T-cell (primary cell): ENCODE results near the gene SYNM. TPM values are rescaled to one million over a fixed set of nuclear protein-coding genes. Genes with fewer than 3 reads are reported as not detected.

Source experiments
- ATAC-seq, 4 experiments: fragments of 200-7000 bp in 3 of 4; fragments of 150-1000 bp in 1 of 4; cut with Tn5 transposase; replicated peaks in 1 of 4; 1 replicate in 3 of 4; 2 replicates in 1 of 4; pipeline ENCODE4 v1.10.0; 2021; ENCODE audit warnings: moderate library complexity in 3 of 4, mild to moderate bottlenecking in 2 of 4, moderate number of reproducible peaks in 1 of 4
- CTCF ChIA-PET, 2 donors: fragments of 300-600 bp; sonication (Branson Sonifier 250); formaldehyde crosslinking; loops; one replicate each; lab custom pipeline; 2022; ENCODE audit warnings: antibody characterized with exemption in 2 of 2; lab: Charles Lee
- POLR2A ChIA-PET, 2 donors: fragments of 300-600 bp; sonication (Branson Sonifier 250); formaldehyde crosslinking; loops; one replicate each; lab custom pipeline; 2022; ENCODE audit warnings: antibody characterized with exemption in 2 of 2; lab: Charles Lee
- DNase-seq, 35 experiments: peaks; one replicate each; pipeline versions ENCODE4 v3.0.0 to v3.0.0-alpha.2; 2013 to 2023
- H3K27ac ChIP-seq: one replicate; pipeline ENCODE4 v1.5.1; 2013; ENCODE audit warnings: low read length
- H3K27me3 ChIP-seq, 2 experiments: replicated peaks in 1 of 2; 1 replicate in 1 of 2; 2 replicates in 1 of 2; pipeline versions ENCODE4 v1.6.1 to v1.7.0; 2013; ENCODE audit warnings: low read length in 1 of 2, mixed read lengths in 1 of 2; ENCODE audit not compliant: control insufficient read depth in 2 of 2, insufficient read depth in 2 of 2; ENCODE audit errors: extremely low read depth in 1 of 2
- H3K36me3 ChIP-seq, 2 donors: 1 replicate in 1 of 2; 2 replicates in 1 of 2; pipeline versions ENCODE4 v1.6.1 to v1.7.0; 2013; ENCODE audit warnings: low read length in 1 of 2; ENCODE audit not compliant: control insufficient read depth in 2 of 2, insufficient read depth in 1 of 2; ENCODE audit errors: extremely low read depth in 1 of 2
- H3K4me1 ChIP-seq, 2 experiments: 1 replicate in 1 of 2; 2 replicates in 1 of 2; pipeline versions ENCODE4 v1.6.1 to v1.7.0; 2013; ENCODE audit warnings: low read length in 2 of 2, mixed read lengths in 1 of 2; ENCODE audit not compliant: insufficient read depth in 2 of 2, control insufficient read depth in 1 of 2; ENCODE audit errors: extremely low read depth in 1 of 2
- H3K4me3 ChIP-seq, 2 donors: 1 replicate in 1 of 2; 2 replicates in 1 of 2; pipeline versions ENCODE4 v1.5.1 to v1.7.0; 2013; ENCODE audit warnings: mild to moderate bottlenecking in 2 of 2, low read length in 1 of 2, moderate library complexity in 1 of 2; ENCODE audit not compliant: control insufficient read depth in 1 of 2; ENCODE audit errors: extremely low read depth in 1 of 2
- H3K9me3 ChIP-seq: 2 replicates; pipeline ENCODE4 v1.7.0; 2013
- H3K27ac Mint-ChIP-seq, 2 donors: one replicate each; pipeline ENCODE4 v1.8.0; 2020 to 2021; ENCODE audit warnings: mild to moderate bottlenecking in 2 of 2, mixed read lengths in 2 of 2
- H3K27me3 Mint-ChIP-seq, 2 donors: one replicate each; pipeline ENCODE4 v1.8.0; 2021 to 2022; ENCODE audit warnings: mixed read lengths in 2 of 2
- H3K36me3 Mint-ChIP-seq: one replicate; pipeline ENCODE4 v1.8.0; 2021; ENCODE audit warnings: mixed read lengths
- H3K4me1 Mint-ChIP-seq, 3 donors: one replicate each; pipeline ENCODE4 v1.8.0; 2020 to 2022; ENCODE audit warnings: mixed read lengths in 3 of 3, mild to moderate bottlenecking in 1 of 3
- H3K4me3 Mint-ChIP-seq, 3 donors: one replicate each; pipeline ENCODE4 v1.8.0; 2020 to 2022; ENCODE audit warnings: mild to moderate bottlenecking in 3 of 3, mixed read lengths in 3 of 3, moderate library complexity in 3 of 3
- H3K9me3 Mint-ChIP-seq, 3 donors: one replicate each; pipeline ENCODE4 v1.8.0; 2020 to 2022; ENCODE audit warnings: mixed read lengths in 3 of 3
- WGBS: methylation state at CpG from one replicate; pipeline ENCODE4 v1.1.5; 2013; ENCODE audit warnings: missing lambda C conversion rate; ENCODE audit not compliant: insufficient coverage; 5-methylcytosine and 5-hydroxymethylcytosine counted together
- total RNA-seq, 35 experiments: library from RNA in 6 of 35; stranded (reverse) in 6 of 35; fragments of 120-200 nt in 1 of 35; gene quantifications; one replicate each; pipeline versions ENCODE4 v1.2.1 to v1.2.4 and lab custom pipeline; 2013 to 2026

SYNM gene
- total RNA-seq, 5 donors from 2014 or later (not counting 1 experiment from before 2014, with no cell fraction given): 3.7 to 7.3 (median 4.2) TPM

DNA sequence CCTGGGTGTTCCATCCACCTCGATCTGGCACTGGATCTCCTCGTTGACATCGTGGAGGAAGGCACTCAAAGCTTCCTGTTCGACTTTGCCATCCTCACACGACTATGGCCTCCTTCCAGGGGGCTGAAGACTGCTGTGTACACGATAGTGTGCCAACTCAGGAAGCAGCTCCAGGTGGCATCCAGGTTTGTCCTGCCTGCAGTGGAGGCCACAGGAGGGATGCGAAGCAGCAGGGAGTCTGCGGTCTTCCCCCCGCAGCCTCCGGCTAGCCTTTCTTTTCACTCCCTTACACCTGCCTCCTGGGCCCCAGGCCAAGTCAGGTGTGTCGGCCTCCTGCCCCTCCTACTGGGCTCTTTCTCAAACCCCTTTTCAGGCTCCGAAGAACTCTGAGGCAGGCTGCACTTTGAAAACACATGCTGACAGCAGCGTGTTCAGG, 32.2 kb downstream of the SYNM start:
- no peaks in the 10 kb centered on the region for H3K9me3 ChIP-seq
- no peaks in the 10 kb centered on the region for H3K4me1 ChIP-seq
- ATAC-seq: no peak
- Mint-ChIP-seq H3K9me3 (no peaks in the 10 kb centered on the region), H3K4me3 (no peak overlapping the region), H3K4me1 (no peaks in the 10 kb centered on the region), H3K36me3 (no peaks in the 10 kb centered on the region), H3K27ac (no peak overlapping the region), H3K27me3 (no peaks in the 10 kb centered on the region)
- peaks cover 0 to 2% of the 10 kb centered on the region in 2 experiments for H3K27me3 ChIP-seq
- no peak for DNase-seq
- no peak overlapping the region for H3K4me3 ChIP-seq
- ChIA-PET POLR2A (no interaction called here), CTCF (no interaction called here)
- WGBS: 87% methylated on average over 12 of the region's 13 CpGs
- H3K36me3 ChIP-seq: no peaks in the 10 kb centered on the region
- H3K27ac ChIP-seq: no peak overlapping the region

- Histone ChIP-seq H3K27ac (no peak overlapping the region), H3K4me3 (no peak overlapping the region), H3K4me1 (no peaks in the 10 kb centered on the region), H3K9me3 (no peaks in the 10 kb centered on the region), H3K36me3 (no peaks in the 10 kb centered on the region), H3K27me3 (peaks cover 0 to 2% of the 10 kb centered on the region in 2 experiments)
- CTCF ChIA-PET: no interaction called here
- DNase-seq: no peak
- POLR2A ChIA-PET: no interaction called here
- H3K4me3 Mint-ChIP-seq: no peak overlapping the region
- 71% methylated on average over 1 of the region's 5 CpGs for WGBS
- H3K27ac Mint-ChIP-seq: no peak overlapping the region
- no peaks in the 10 kb centered on the region for H3K9me3 Mint-ChIP-seq
- H3K27me3 Mint-ChIP-seq: no peaks in the 10 kb centered on the region
- no peaks in the 10 kb centered on the region for H3K4me1 Mint-ChIP-seq
- H3K36me3 Mint-ChIP-seq: no peaks in the 10 kb centered on the region
- no peak for ATAC-seq
These were observed 33.0 kb downstream of the SYNM start for GRCh38 chr15:99137877-99138276.

- peaks cover 0 to 2% of the 10 kb centered on the region in 2 experiments for H3K27me3 ChIP-seq
- H3K27ac Mint-ChIP-seq: no peak overlapping the region
- CTCF ChIA-PET: no interaction called here
- 94% methylated on average over 11 of the region's 15 CpGs for whole genome bisulfite sequencing
- no peaks in the 10 kb centered on the region for H3K36me3 ChIP-seq
- no peaks in the 10 kb centered on the region for H3K9me3 ChIP-seq
- DNase-seq: no peak
- POLR2A ChIA-PET: no interaction called here
- H3K4me1 Mint-ChIP-seq: no peaks in the 10 kb centered on the region
- no peaks in the 10 kb centered on the region for H3K36me3 Mint-ChIP-seq
- no peak overlapping the region for H3K4me3 Mint-ChIP-seq
- no peak overlapping the region for H3K27ac ChIP-seq
- ATAC-seq: no peak
- H3K27me3 Mint-ChIP-seq: no peaks in the 10 kb centered on the region
- no peaks in the 10 kb centered on the region for H3K4me1 ChIP-seq
- no peak overlapping the region for H3K4me3 ChIP-seq
- H3K9me3 Mint-ChIP-seq: no peaks in the 10 kb centered on the region
These were observed 33.7 kb downstream of the SYNM start for GRCh38 chr15:99138491-99138982.

- 83% methylated on average over 4 of the region's 4 CpGs for WGBS
- CTCF ChIA-PET: no interaction called here
These were observed 34.4 kb downstream of the SYNM start for GRCh38 chr15:99139276-99139675.

DNA sequence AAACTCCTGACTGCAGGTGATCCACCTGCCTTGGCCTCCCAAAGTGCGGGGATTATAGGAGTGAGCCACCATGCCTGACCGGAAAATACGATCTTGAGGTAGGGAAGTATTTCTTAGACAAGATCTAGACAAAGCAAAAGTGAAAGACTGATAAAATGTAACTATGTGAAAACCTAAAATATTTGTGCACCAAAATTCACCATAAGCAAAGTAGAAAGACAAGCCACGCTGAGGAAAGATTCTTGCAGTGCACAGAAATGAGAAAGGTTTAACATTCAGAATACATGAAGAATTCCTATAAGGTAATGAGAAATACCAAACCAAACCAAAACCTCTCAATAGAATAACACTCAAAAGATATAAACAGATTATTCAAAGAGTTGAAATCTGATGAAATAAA, 35.7 kb downstream of the SYNM start:
- no CpG with 5 or more reads among the region's 4 CpGs for WGBS
- no peak overlapping the region for H3K4me3 ChIP-seq
- Mint-ChIP-seq H3K4me3 (no peak overlapping the region), H3K4me1 (no peaks in the 10 kb centered on the region), H3K9me3 (no peaks in the 10 kb centered on the region), H3K27ac (no peak overlapping the region), H3K36me3 (no peaks in the 10 kb centered on the region), H3K27me3 (no peaks in the 10 kb centered on the region)
- CTCF ChIA-PET: no interaction called here
- H3K4me1 ChIP-seq: no peaks in the 10 kb centered on the region
- POLR2A ChIA-PET: no interaction called here
- H3K27ac ChIP-seq: no peak overlapping the region
- DNase-seq: no peak
- H3K27me3 ChIP-seq: peaks cover 0 to 2% of the 10 kb centered on the region in 2 experiments
- no peaks in the 10 kb centered on the region for H3K9me3 ChIP-seq
- H3K36me3 ChIP-seq: no peaks in the 10 kb centered on the region
- ATAC-seq: no peak

More at GRCh38 chr15:99139276-99139675, 34.4 kb downstream of the SYNM start:
- H3K36me3 ChIP-seq: no peaks in the 10 kb centered on the region
- H3K9me3 ChIP-seq: no peaks in the 10 kb centered on the region
- Mint-ChIP-seq H3K27me3 (no peaks in the 10 kb centered on the region), H3K27ac (no peak overlapping the region), H3K9me3 (no peaks in the 10 kb centered on the region), H3K36me3 (no peaks in the 10 kb centered on the region), H3K4me1 (no peaks in the 10 kb centered on the region), H3K4me3 (no peak overlapping the region)
- no peak overlapping the region for H3K4me3 ChIP-seq
- no peaks in the 10 kb centered on the region for H3K4me1 ChIP-seq
- POLR2A ChIA-PET: no interaction called here
- no peak overlapping the region for H3K27ac ChIP-seq
- DNase-seq (no peak), ATAC-seq (no peak)
- H3K27me3 ChIP-seq: peaks cover 0 to 2% of the 10 kb centered on the region in 2 experiments

GRCh38 chr15:99141943-99142342, 37.1 kb downstream of the SYNM start:
- WGBS: 83% methylated on average over 1 of the region's 4 CpGs

GRCh38 chr15:99142562-99142961, 37.7 kb downstream of the SYNM start:
- H3K36me3 Mint-ChIP-seq: no peaks in the 10 kb centered on the region
- DNase-seq: no peak
- H3K27ac Mint-ChIP-seq: no peak overlapping the region
- Histone ChIP-seq H3K36me3 (no peaks in the 10 kb centered on the region), H3K27ac (no peak overlapping the region), H3K4me1 (no peaks in the 10 kb centered on the region), H3K27me3 (peaks cover 0 to 2% of the 10 kb centered on the region in 2 experiments), H3K9me3 (no peaks in the 10 kb centered on the region), H3K4me3 (no peak overlapping the region)
- H3K27me3 Mint-ChIP-seq: no peaks in the 10 kb centered on the region
- H3K4me3 Mint-ChIP-seq: no peak overlapping the region
- CTCF ChIA-PET: no interaction called here
- no peaks in the 10 kb centered on the region for H3K9me3 Mint-ChIP-seq
- ATAC-seq: no peak
- WGBS: 69% methylated on average over 2 of the region's 5 CpGs
- no peaks in the 10 kb centered on the region for H3K4me1 Mint-ChIP-seq
- POLR2A ChIA-PET: no interaction called here

More at GRCh38 chr15:99141943-99142342, 37.1 kb downstream of the SYNM start:
- ATAC-seq (no peak), DNase-seq (no peak)
- Histone ChIP-seq H3K4me1 (no peaks in the 10 kb centered on the region), H3K27me3 (peaks cover 0 to 2% of the 10 kb centered on the region in 2 experiments), H3K27ac (no peak overlapping the region), H3K9me3 (no peaks in the 10 kb centered on the region), H3K36me3 (no peaks in the 10 kb centered on the region), H3K4me3 (no peak overlapping the region)
- Mint-ChIP-seq H3K36me3 (no peaks in the 10 kb centered on the region), H3K9me3 (no peaks in the 10 kb centered on the region), H3K4me3 (no peak overlapping the region), H3K27me3 (no peaks in the 10 kb centered on the region), H3K4me1 (no peaks in the 10 kb centered on the region), H3K27ac (no peak overlapping the region)
- CTCF ChIA-PET: no interaction called here
- POLR2A ChIA-PET: no interaction called here
